ENCODE results near the gene COL18A1. TPM values are rescaled to one million over a fixed set of nuclear protein-coding genes. Genes with fewer than 3 reads are reported as not detected.

Gene COL18A1
- total and polyA plus RNA-seq, 2 of the 8 experiments (the other 6 are each of a cell fraction or from before 2014, with no cell fraction given): 145 to 201 TPM

GRCh38 chr21:45480701-45481500 lies 75.9 kb downstream of the COL18A1 start:
- H2BK20ac ChIP-seq (ENCODE audit: low read length): no peak overlapping the region
- H2AK5ac ChIP-seq (ENCODE audit: low read depth, low read length): no peak overlapping the region
- no peak overlapping the region for H2AFZ ChIP-seq (ENCODE audit: low read length)
- 96% methylated on average over 14 of the region's 35 CpGs; no CpG with 5 or more reads in 1 of the 2 experiments for WGBS, 2 experiments (ENCODE audit: extremely low coverage in 1 of 2, insufficient coverage in 1 of 2, insufficient read length in 1 of 2, insufficient replicate concordance in 2 of 2, low coverage in 1 of 2, low lambda C conversion rate in 2 of 2, missing lambda C conversion rate in 1 of 2)
- H2BK120ac ChIP-seq (replicated peaks; ENCODE audit: low read depth, low read length): no peak overlapping the region
- H3K4ac ChIP-seq (replicated peaks; ENCODE audit: insufficient read length, low read depth, low read length): no peak overlapping the region
- H3K9me3 ChIP-seq (ENCODE audit: insufficient read depth in 2 of 2, low read depth in 1 of 2, low read length in 1 of 2): peaks cover 3 to 4% of the 10 kb centered on the region in 2 experiments; a peak in 2 of 4 replicates
- no peak overlapping the region for H3K9ac ChIP-seq (replicated peaks in 1 of 4; ENCODE audit: extremely low read depth in 1 of 4, low read depth in 3 of 4, low read length in 3 of 4)
- no peak overlapping the region for H3K4me3 ChIP-seq (ENCODE audit: extremely low read depth in 1 of 4, insufficient read depth in 2 of 4, low read depth in 3 of 4, low read length in 4 of 4)
- H3K79me1 ChIP-seq (ENCODE audit: low read depth, low read length): peaks cover 2% of the 10 kb centered on the region; the same call in 1 of the 2 replicates
- no peak overlapping the region for H3K4me2 ChIP-seq (ENCODE audit: insufficient read depth in 1 of 2, low read depth in 2 of 2, low read length in 2 of 2)
- H3K27me3 ChIP-seq (replicated peaks in 1 of 4; ENCODE audit: control insufficient read depth in 3 of 4, extremely low read depth in 1 of 4, insufficient read depth in 3 of 4, low read length in 3 of 4): no peaks in the 10 kb centered on the region
- peaks cover 14 to 77% (median 47%) of the 10 kb centered on the region in 4 experiments for H3K36me3 ChIP-seq (ENCODE audit: control insufficient read depth in 2 of 4, insufficient read depth in 4 of 4, low read length in 3 of 4)
- ChIA-PET CTCF (ENCODE audit: partially characterized antibody) (interaction anchor here (1.2 to 1.4 kb wide), 2 partner anchors 31 to 186 kb away, joined by 3 read pairs; no protein-coding TSS in a partner anchor), POLR2A (ENCODE audit: partially characterized antibody) (interaction anchor here (1.4 to 1.6 kb wide), 3 partner anchors 7 to 32 kb away, joined by 3 to 5 read pairs (median 3); no protein-coding TSS in a partner anchor)
- no peak overlapping the region for H3K18ac ChIP-seq (ENCODE audit: extremely low read depth, low read length)
- DNase-seq (ENCODE audit: low read depth in 1 of 2, low spot score in 2 of 2) (no peak), FAIRE-seq (no peak)
- H4K91ac ChIP-seq (replicated peaks; ENCODE audit: insufficient read length, low read length): no peak overlapping the region
- H2BK5ac ChIP-seq (ENCODE audit: low read depth, low read length): peak overlapping the region; percentile 44; the same call in 1 of the 2 replicates
- H3K14ac ChIP-seq (ENCODE audit: insufficient read length): no peak overlapping the region
- H3K23ac ChIP-seq (ENCODE audit: insufficient read length): no peak overlapping the region
- H3K4me1 ChIP-seq (replicated peaks in 1 of 4; ENCODE audit: control insufficient read depth in 3 of 4, insufficient read depth in 4 of 4, low read length in 3 of 4): no peaks in the 10 kb centered on the region
- H4K20me1 ChIP-seq (replicated peaks in 1 of 2; ENCODE audit: control insufficient read depth in 1 of 2, insufficient read depth in 2 of 2, low read length in 2 of 2): peaks cover 8 to 25% of the 10 kb centered on the region in 2 experiments
- no peak overlapping the region for H3K27ac ChIP-seq (ENCODE audit: low read depth, low read length)
- H2BK15ac ChIP-seq (ENCODE audit: low read length): no peak overlapping the region
- H3K23me2 ChIP-seq (ENCODE audit: low read depth, low read length): peaks cover 6% of the 10 kb centered on the region
- H4K5ac ChIP-seq (ENCODE audit: insufficient read length, low read depth, low read length): no peak overlapping the region
- no peaks in the 10 kb centered on the region for H3K79me2 ChIP-seq (ENCODE audit: control insufficient read depth in 1 of 2, insufficient read depth in 2 of 2, low read length in 2 of 2)
- H4K8ac ChIP-seq (ENCODE audit: extremely low read depth, insufficient read depth, low read length): no peak overlapping the region; the same call in 1 of the 2 replicates
- no peak overlapping the region for H3K56ac ChIP-seq (replicated peaks; ENCODE audit: insufficient read length, low read depth, low read length)
- H2BK12ac ChIP-seq (ENCODE audit: low read depth, low read length): no peak overlapping the region
- TF ChIP-seq SP2 (IDR thresholded peaks at IDR 0.05; ENCODE audit: low read length): no peak
- no peak for TF ChIP-seq POU5F1 (IDR thresholded peaks at IDR 0.05; ENCODE audit: low read depth, low read length)
- TF ChIP-seq USF2 (IDR thresholded peaks at IDR 0.05; ENCODE audit: low read length): no peak
- no peak for TF ChIP-seq KDM1A (IDR thresholded peaks at IDR 0.05; ENCODE audit: borderline replicate concordance, low read length)
- TF ChIP-seq CBX8 (IDR thresholded peaks at IDR 0.05; ENCODE audit: borderline replicate concordance, low read depth, low read length): no peak
- TF ChIP-seq YY1 (IDR thresholded peaks at IDR 0.05; ENCODE audit: low read depth, low read length): no peak
- no peak for TF ChIP-seq TAF1 (IDR thresholded peaks at IDR 0.05; ENCODE audit: low read depth, low read length)
- no peak for TF ChIP-seq TBP (IDR thresholded peaks at IDR 0.05; ENCODE audit: low read depth, low read length)
- TF ChIP-seq ATF3 (IDR thresholded peaks at IDR 0.05; ENCODE audit: insufficient read depth, low read depth, low read length): no peak
- no peak for TF ChIP-seq CREB1 (IDR thresholded peaks at IDR 0.05)
- no peak for TF ChIP-seq CHD2 (IDR thresholded peaks at IDR 0.05; ENCODE audit: low read length)

Measured in H1 (cell line).